ENCODE data around the gene CCDC122.

DNA sequence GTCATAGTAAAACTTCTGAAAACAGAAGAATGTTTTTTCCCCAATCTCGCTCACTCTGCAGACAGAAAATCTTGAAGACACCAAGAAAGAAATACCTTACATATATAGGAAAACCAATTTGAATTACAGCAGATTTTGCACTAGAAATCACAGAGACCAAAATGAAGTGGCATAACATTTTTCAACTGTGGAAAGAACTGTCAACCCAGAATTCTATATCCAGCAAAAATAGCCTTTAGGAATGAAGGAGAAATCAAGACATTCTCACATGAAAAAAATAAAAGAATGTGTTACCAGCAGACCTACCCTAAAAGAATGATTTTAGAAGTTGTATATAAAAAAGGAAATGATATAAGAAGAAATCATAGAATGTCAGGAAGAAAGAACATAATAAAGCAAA, 28.7 kb downstream of the CCDC122 start:
- TF ChIP-seq, protein P1, sequence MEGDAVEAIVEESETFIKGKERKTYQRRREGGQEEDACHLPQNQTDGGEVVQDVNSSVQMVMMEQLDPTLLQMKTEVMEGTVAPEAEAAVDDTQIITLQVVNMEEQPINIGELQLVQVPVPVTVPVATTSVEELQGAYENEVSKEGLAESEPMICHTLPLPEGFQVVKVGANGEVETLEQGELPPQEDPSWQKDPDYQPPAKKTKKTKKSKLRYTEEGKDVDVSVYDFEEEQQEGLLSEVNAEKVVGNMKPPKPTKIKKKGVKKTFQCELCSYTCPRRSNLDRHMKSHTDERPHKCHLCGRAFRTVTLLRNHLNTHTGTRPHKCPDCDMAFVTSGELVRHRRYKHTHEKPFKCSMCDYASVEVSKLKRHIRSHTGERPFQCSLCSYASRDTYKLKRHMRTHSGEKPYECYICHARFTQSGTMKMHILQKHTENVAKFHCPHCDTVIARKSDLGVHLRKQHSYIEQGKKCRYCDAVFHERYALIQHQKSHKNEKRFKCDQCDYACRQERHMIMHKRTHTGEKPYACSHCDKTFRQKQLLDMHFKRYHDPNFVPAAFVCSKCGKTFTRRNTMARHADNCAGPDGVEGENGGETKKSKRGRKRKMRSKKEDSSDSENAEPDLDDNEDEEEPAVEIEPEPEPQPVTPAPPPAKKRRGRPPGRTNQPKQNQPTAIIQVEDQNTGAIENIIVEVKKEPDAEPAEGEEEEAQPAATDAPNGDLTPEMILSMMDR (IDR thresholded peaks at IDR 0.05; ENCODE audit: low read depth, low read length), result no peak
- no peak for TF ChIP-seq EZH2phosphoT487 (IDR thresholded peaks at IDR 0.05; ENCODE audit: low read depth)
